Tibial nerve (tissue), 4 donors: ENCODE measurements around the gene CTTNBP2NL. TPM values are rescaled to one million over a fixed set of nuclear protein-coding genes. Genes with fewer than 3 reads are reported as not detected.

Experiments used
- DNase-seq, 2 donors: peaks; one replicate each; pipeline ENCODE4 v3.0.0-alpha.2; 2019; ENCODE audit warnings: low spot score in 2 of 2
- H3K27ac ChIP-seq, 4 donors: fragments of 200-600 bp; sonication (generic) in 3 of 4; one replicate each; pipeline ENCODE4 v1.5.1; 2017 to 2019; ENCODE audit warnings: mild to moderate bottlenecking in 1 of 4
- H3K27me3 ChIP-seq, 2 donors: fragments of 200-600 bp; sonication (generic) in 1 of 2; one replicate each; pipeline versions ENCODE4 v1.5.1 to v1.6.0; 2017 to 2019
- H3K36me3 ChIP-seq, 3 donors: fragments of 200-600 bp; sonication (generic); one replicate each; pipeline ENCODE4 v1.5.1; 2018 to 2019
- H3K4me1 ChIP-seq, 4 donors: fragments of 200-600 bp; sonication (generic) in 3 of 4; one replicate each; pipeline ENCODE4 v1.5.1; 2017 to 2019
- H3K4me3 ChIP-seq, 4 donors: fragments of 200-600 bp; sonication (generic) in 3 of 4; one replicate each; pipeline ENCODE4 v1.5.1; 2017 to 2019; ENCODE audit warnings: mild to moderate bottlenecking in 1 of 4, moderate library complexity in 1 of 4
- H3K9me3 ChIP-seq, 4 donors: fragments of 200-600 bp; sonication (generic) in 3 of 4; one replicate each; pipeline ENCODE4 v1.5.1; 2017 to 2019
- CTCF ChIP-seq, 5 experiments: fragments of 200-600 bp in 3 of 5; fragments of 450-650 bp in 2 of 5; sonication (generic) in 3 of 5; IDR thresholded peaks; one replicate each; pipeline ENCODE4 v1.5.1; 2016 to 2019; ENCODE audit warnings: antibody characterized with exemption in 5 of 5, mild to moderate bottlenecking in 3 of 5, moderate library complexity in 2 of 5
- EP300 ChIP-seq, 2 donors: sonication (generic); formaldehyde crosslinking; IDR thresholded peaks; one replicate each; pipeline ENCODE4 v1.6.1; 2017; ENCODE audit warnings: antibody characterized with exemption in 2 of 2, mild to moderate bottlenecking in 1 of 2
- POLR2A ChIP-seq, 2 donors: fragments of 450-650 bp; IDR thresholded peaks; one replicate each; pipeline ENCODE4 v1.6.1; 2017; ENCODE audit warnings: antibody characterized with exemption in 2 of 2, mild to moderate bottlenecking in 2 of 2, moderate library complexity in 2 of 2
- WGBS, 2 donors: methylation state at CpG; one replicate each; pipeline ENCODE4 v1.1.5; 2018; 5-methylcytosine and 5-hydroxymethylcytosine counted together
- total RNA-seq, 4 donors: library from RNA; depleted of rRNA; stranded (reverse); fragments of >200 nt; gene quantifications; one replicate each; pipeline ENCODE4 v1.1.0, GENCODE V29; 2016

CTTNBP2NL gene
- total RNA-seq, 4 donors from 2014 or later = 18.8 to 28.0 (median 20.8) TPM

DNA sequence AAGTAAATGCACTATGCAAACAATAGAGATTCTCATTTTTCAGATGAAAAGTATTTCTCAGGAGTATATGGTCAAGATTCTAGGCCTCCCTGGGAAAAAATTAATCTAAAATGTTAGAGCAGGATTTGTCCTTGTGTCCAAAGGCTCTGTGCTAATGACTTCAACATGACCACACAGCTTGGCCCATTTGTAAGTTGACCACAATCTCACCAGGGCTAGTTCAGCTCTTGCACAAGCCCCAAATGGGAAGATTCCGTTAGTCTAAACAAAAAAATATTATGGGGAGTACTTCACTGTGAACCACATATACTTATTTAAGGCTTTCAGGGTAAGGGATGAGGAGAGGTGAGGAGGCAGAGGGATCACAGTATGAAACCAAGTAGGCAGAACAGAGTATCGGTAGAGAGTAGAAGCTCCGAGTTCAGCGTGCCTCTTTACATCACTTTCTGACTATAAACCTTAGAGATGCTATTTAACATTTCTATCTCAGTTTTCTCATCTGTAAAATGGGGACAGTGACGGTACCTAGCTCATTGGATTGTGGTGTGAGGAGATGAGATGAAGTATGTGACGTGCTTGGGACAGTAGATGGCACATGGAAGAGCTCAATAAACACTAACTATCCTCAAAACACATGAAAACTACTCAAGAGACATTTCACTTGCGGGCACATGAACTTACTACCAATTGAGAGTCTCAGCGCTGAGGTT lies 37.8 kb upstream of the CTTNBP2NL start:
- Histone ChIP-seq H3K4me1 (peaks cover 0 to 49% (median 16%) of the 10 kb centered on the region in 4 donors), H3K36me3 (no peaks in the 10 kb centered on the region), H3K4me3 (peak overlapping the region in 1 of 4 donors; percentile 51), H3K27ac (peak overlapping the region in 3 of 4 donors; percentile 69 to 95 (median 92)), H3K9me3 (no peaks in the 10 kb centered on the region), H3K27me3 (no peaks in the 10 kb centered on the region)
- WGBS, 2 donors = 75 to 80% methylated on average over 8 of the region's 8 CpGs
- no peak for TF ChIP-seq CTCF (IDR thresholded peaks at IDR 0.05)
- TF ChIP-seq POLR2A (IDR thresholded peaks at IDR 0.05) = no peak
- no peak for TF ChIP-seq EP300 (IDR thresholded peaks at IDR 0.05)
- no peak for DNase-seq

DNA sequence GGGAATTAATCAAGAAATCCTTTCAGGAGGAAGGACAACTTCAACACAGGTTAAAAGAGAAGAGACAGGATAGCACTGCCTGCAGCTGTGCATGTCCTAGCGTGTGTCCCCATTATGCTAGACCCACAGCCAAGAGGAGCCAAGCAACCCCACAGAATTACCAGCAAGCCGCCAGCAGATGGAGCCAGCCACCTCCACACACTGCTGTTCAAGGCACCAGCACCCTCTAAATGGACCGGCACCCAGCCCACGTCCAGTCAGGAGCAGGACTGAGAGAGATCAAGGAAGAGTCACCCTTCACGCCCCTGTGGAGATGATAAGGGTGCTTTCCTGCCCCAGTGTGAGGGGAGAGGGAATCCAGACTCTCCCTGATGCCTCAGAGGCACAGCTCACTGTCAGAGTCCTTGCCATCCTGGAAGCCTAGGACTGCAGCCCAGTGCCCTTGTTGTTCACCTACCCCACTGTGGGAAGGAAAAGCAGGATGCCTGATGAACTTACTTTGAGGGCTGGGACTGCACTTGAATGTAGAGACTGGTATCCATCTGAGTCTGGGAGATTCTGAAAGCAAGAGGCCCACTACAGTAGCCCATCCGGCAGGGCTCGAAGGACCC lies 37.1 kb upstream of the CTTNBP2NL start:
- TF ChIP-seq CTCF (IDR thresholded peaks at IDR 0.05) (peak; percentile 69 to 88 (median 72)), EP300 (IDR thresholded peaks at IDR 0.05) (no peak)

DNA sequence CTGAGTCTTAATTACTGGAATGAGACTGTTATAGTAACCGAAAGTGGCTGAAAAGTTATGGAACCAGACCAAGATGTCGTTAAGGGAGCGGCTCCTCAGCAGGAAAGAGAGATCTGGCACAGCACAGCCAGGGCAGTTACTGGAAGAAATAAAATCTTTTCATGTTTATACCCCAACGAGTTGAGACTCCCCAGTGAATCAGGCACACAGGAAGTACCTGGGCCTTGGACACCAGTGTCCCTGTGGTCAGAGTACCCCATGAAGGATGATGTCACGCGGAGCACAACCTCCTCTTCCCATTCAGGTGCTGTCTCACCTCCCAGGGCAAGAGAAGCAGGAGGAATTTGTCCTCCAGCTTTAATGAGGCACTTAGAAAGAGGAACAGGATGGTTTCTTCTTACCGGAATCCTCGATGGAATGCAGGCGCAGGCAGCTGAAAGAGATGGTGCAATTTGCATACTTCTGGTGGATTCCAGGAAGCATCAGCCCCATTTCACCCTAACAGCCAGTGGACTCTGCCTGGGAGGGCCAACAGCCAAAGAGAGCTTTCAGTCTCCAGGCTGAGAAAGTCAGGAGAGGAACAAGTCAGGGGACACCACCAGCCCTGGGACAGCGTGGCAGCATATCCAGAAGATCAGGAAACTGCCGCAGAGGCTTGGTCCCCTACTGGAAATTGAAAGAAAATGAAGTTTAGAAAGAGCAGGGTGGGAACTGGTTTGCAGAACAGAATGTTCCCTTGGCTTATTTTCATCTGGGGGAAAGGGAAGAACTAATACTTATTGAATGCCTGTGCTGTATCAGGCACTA lies 35.9 kb upstream of the CTTNBP2NL start:
- Histone ChIP-seq H3K27ac (peak overlapping the region; percentile 69 to 95 (median 86)), H3K27me3 (no peaks in the 10 kb centered on the region), H3K4me3 (peak overlapping the region; percentile 13 to 51 (median 28)), H3K4me1 (peaks cover 0 to 49% (median 16%) of the 10 kb centered on the region in 4 donors), H3K36me3 (no peaks in the 10 kb centered on the region), H3K9me3 (no peaks in the 10 kb centered on the region)
- 44 to 48% methylated on average over 11 of the region's 11 CpGs for WGBS, 2 donors
- peak; percentile 36 to 73 for DNase-seq
- TF ChIP-seq POLR2A (IDR thresholded peaks at IDR 0.05) = peak in 1 of 2 donors; percentile 40
- peak; percentile 80 to 89 for TF ChIP-seq EP300 (IDR thresholded peaks at IDR 0.05)
- peak in 3 of 5 experiments; percentile 22 to 43 (median 23) for TF ChIP-seq CTCF (IDR thresholded peaks at IDR 0.05)

More for the DNA sequence above, 37.1 kb upstream of the CTTNBP2NL start:
- WGBS, 2 donors = 34 to 35% methylated on average over 7 of the region's 7 CpGs
- no peaks in the 10 kb centered on the region for H3K36me3 ChIP-seq
- DNase-seq = peak; percentile 71 to 88
- H3K27ac ChIP-seq = peak overlapping the region; percentile 69 to 95 (median 86)
- no peaks in the 10 kb centered on the region for H3K27me3 ChIP-seq
- peak overlapping the region in 3 of 4 donors; percentile 9 to 51 (median 22) for H3K4me3 ChIP-seq
- H3K4me1 ChIP-seq = peaks cover 0 to 49% (median 16%) of the 10 kb centered on the region in 4 donors
- H3K9me3 ChIP-seq = no peaks in the 10 kb centered on the region

- no peak overlapping the region for H3K27ac ChIP-seq
- no peaks in the 10 kb centered on the region for H3K36me3 ChIP-seq
- H3K9me3 ChIP-seq = no peaks in the 10 kb centered on the region
- no peak for TF ChIP-seq POLR2A (IDR thresholded peaks at IDR 0.05)
- TF ChIP-seq EP300 (IDR thresholded peaks at IDR 0.05) = no peak
- no peak for TF ChIP-seq CTCF (IDR thresholded peaks at IDR 0.05)
- 76 to 77% methylated on average over 2 of the region's 2 CpGs for WGBS, 2 donors
- peaks cover 0 to 27% (median 16%) of the 10 kb centered on the region in 4 donors for H3K4me1 ChIP-seq
- H3K27me3 ChIP-seq = peaks cover 0 to under 1% of the 10 kb centered on the region in 2 donors
- no peak for DNase-seq
- H3K4me3 ChIP-seq = no peak overlapping the region
Measured at GRCh38 chr1:112363636-112364035, 32.4 kb upstream of the CTTNBP2NL start.
